D721Med (cell line): ENCODE results near the gene RPL21.
A peak's percentile ranks its signal among the peaks of the same experiment; 100 is the strongest.

ENCODE experiments used
- DNase-seq: peaks from one replicate; pipeline ENCODE4 v3.0.0; 2011; ENCODE audit warnings: low spot score; ENCODE audit not compliant: insufficient read length
- FAIRE-seq: peaks from 2 replicates; lab custom pipeline; 2011; peaks lifted over from hg19 to GRCh38; lab: Jason Lieb, UNC
- CTCF ChIP-seq: IDR thresholded peaks from 2 replicates; pipeline ENCODE4 v1.5.1; 2012; ENCODE audit warnings: mild to moderate bottlenecking, control low read depth; ENCODE audit not compliant: insufficient read depth; ENCODE audit errors: missing control alignments

The RPL21 gene

GRCh38 chr13:27233964-27234363 is 17.4 kb upstream of the RPL21 start:
- no peak for TF ChIP-seq CTCF
- DNase-seq (no peak), FAIRE-seq (no peak)

GRCh38 chr13:27236478-27236877 is 14.9 kb upstream of the RPL21 start:
- FAIRE-seq (no peak), DNase-seq (no peak)
- no peak for TF ChIP-seq CTCF

GRCh38 chr13:27242702-27243101 is 8.7 kb upstream of the RPL21 start:
- FAIRE-seq = no peak
- TF ChIP-seq CTCF = no peak
- DNase-seq = no peak

- DNase-seq (no peak), FAIRE-seq (no peak)
- TF ChIP-seq CTCF = no peak
Observed at GRCh38 chr13:27245610-27246009, 5.7 kb upstream of the RPL21 start.

- no peak for TF ChIP-seq CTCF
- DNase-seq = no peak
- FAIRE-seq = no peak
Observed at GRCh38 chr13:27250833-27251165, 559 bp upstream of the RPL21 start.

GRCh38 chr13:27252467-27252866 is 1.1 kb downstream of the RPL21 start:
- TF ChIP-seq CTCF = no peak
- FAIRE-seq (peak; percentile 51), DNase-seq (no peak)

GRCh38 chr13:27257233-27257568 is 5.8 kb downstream of the RPL21 start:
- no peak for DNase-seq
- no peak for FAIRE-seq
- no peak for TF ChIP-seq CTCF
